Endothelial cell of umbilical vein (primary cell): ENCODE data around the gene PLA2G2D. TPM values are rescaled to one million over a fixed set of nuclear protein-coding genes. Genes with fewer than 3 reads are reported as not detected.

ENCODE experiments used
- BruUV-seq: library from RNA; stranded (reverse); fragments of 400-500 nt; replicated peaks from 2 replicates; lab custom pipeline; 2021; lab: Mats Ljungman, UMichigan
- CTCF ChIA-PET: fragments of 300-600, 350-600 bp; sonication (Branson Sonifier 250); formaldehyde crosslinking; loops from one replicate; lab custom pipeline; 2021; ENCODE audit warnings: antibody characterized with exemption, inconsistent platforms; lab: Charles Lee
- POLR2A ChIA-PET: fragments of 300-600, 350-600 bp; sonication (Branson Sonifier 250); formaldehyde crosslinking; loops from one replicate; lab custom pipeline; 2021; ENCODE audit warnings: antibody characterized with exemption, inconsistent platforms; lab: Charles Lee
- DNase-seq: peaks from one replicate; pipeline ENCODE4 v3.0.0-alpha.2; 2011; ENCODE audit warnings: low read depth, low spot score
- FAIRE-seq: peaks from 2 replicates; lab custom pipeline; 2011; peaks lifted over from hg19 to GRCh38; lab: Jason Lieb, UNC
- H2AFZ ChIP-seq: 2 replicates; pipeline ENCODE4 v1.6.0; 2012; ENCODE audit warnings: low read depth, low read length, control low read depth, inconsistent platforms
- H3K27ac ChIP-seq: 2 replicates; pipeline ENCODE4 v1.5.1; 2011; ENCODE audit warnings: low read depth, mild to moderate bottlenecking, control low read depth, low read length, moderate library complexity; ENCODE audit not compliant: insufficient read depth
- H3K27me3 ChIP-seq, 2 experiments: 2 replicates each; pipeline versions ENCODE4 v1.6.0 to v1.6.1; 2011; ENCODE audit warnings: low read length in 2 of 2, mixed read lengths in 1 of 2; ENCODE audit not compliant: control insufficient read depth in 2 of 2, insufficient read depth in 2 of 2
- H3K36me3 ChIP-seq, 2 experiments: 2 replicates in 1 of 2; 3 replicates in 1 of 2; pipeline ENCODE4 v1.5.1; 2011; ENCODE audit warnings: low read length in 2 of 2, mild to moderate bottlenecking in 1 of 2, moderate library complexity in 1 of 2; ENCODE audit not compliant: control insufficient read depth in 2 of 2, insufficient read depth in 2 of 2; ENCODE audit errors: extremely low read depth in 1 of 2
- H3K4me1 ChIP-seq: 3 replicates; pipeline ENCODE4 v1.5.1; 2011; ENCODE audit warnings: mild to moderate bottlenecking, low read length; ENCODE audit not compliant: control insufficient read depth, insufficient read depth; ENCODE audit errors: extremely low read depth
- H3K4me2 ChIP-seq: 2 replicates; pipeline ENCODE4 v1.6.1; 2011; ENCODE audit warnings: low read length, control low read depth, mixed read lengths; ENCODE audit not compliant: insufficient read depth
- H3K4me3 ChIP-seq, 3 experiments: fragments of 200-600 bp in 1 of 3; sonication (generic), shearing (Covaris generic) in 1 of 3; replicated peaks in 1 of 3; 2 replicates each; pipeline ENCODE4 v1.5.1; 2011 to 2016; ENCODE audit warnings: control low read depth in 3 of 3, low read length in 3 of 3, mild to moderate bottlenecking in 2 of 3, inconsistent platforms in 1 of 3, low read depth in 1 of 3, moderate library complexity in 1 of 3; ENCODE audit not compliant: insufficient read depth in 1 of 3
- H3K79me2 ChIP-seq: 2 replicates; pipeline ENCODE4 v1.6.0; 2012; ENCODE audit warnings: low read length, inconsistent platforms; ENCODE audit not compliant: control insufficient read depth, insufficient read depth
- H3K9ac ChIP-seq: replicated peaks from 2 replicates; pipeline ENCODE3; 2011; ENCODE audit warnings: low read length, control low read depth; ENCODE audit not compliant: insufficient read depth; ENCODE audit errors: extremely low read depth
- H3K9me1 ChIP-seq: replicated peaks from 3 replicates; pipeline ENCODE4 v1.6.0; 2011; ENCODE audit warnings: mild to moderate bottlenecking, low read length; ENCODE audit not compliant: control insufficient read depth, insufficient read depth; ENCODE audit errors: extremely low read depth
- H3K9me3 ChIP-seq: replicated peaks from 2 replicates; pipeline ENCODE4 v1.5.1; 2012; ENCODE audit warnings: low read length, inconsistent platforms; ENCODE audit not compliant: control insufficient read depth, insufficient read depth
- H4K20me1 ChIP-seq: replicated peaks from 2 replicates; pipeline ENCODE3; 2011; ENCODE audit warnings: mild to moderate bottlenecking, low read length; ENCODE audit not compliant: control insufficient read depth, insufficient read depth; ENCODE audit errors: extremely low read depth
- EZH2 ChIP-seq: IDR thresholded peaks from 2 replicates; pipeline ENCODE4 v1.6.1; 2012; ENCODE audit warnings: borderline replicate concordance, low read depth, mild to moderate bottlenecking, moderate library complexity, low read length, inconsistent platforms; ENCODE audit not compliant: severe bottlenecking
- FOS ChIP-seq: IDR thresholded peaks from 2 replicates; pipeline ENCODE4 v1.6.1; 2011; ENCODE audit warnings: mild to moderate bottlenecking, low read length, moderate library complexity, borderline replicate concordance; ENCODE audit not compliant: insufficient read depth
- GATA2 ChIP-seq: IDR thresholded peaks from 2 replicates; pipeline ENCODE4 v1.7.0; 2011; ENCODE audit warnings: low read depth, mild to moderate bottlenecking, moderate library complexity, mixed read lengths, low read length; ENCODE audit not compliant: insufficient read length, insufficient read depth
- JUN ChIP-seq: IDR thresholded peaks from 2 replicates; pipeline ENCODE4 v1.6.1; 2011; ENCODE audit warnings: borderline replicate concordance, low read depth; ENCODE audit not compliant: insufficient read length, insufficient read depth
- MYC ChIP-seq: IDR thresholded peaks from one replicate; pipeline ENCODE4 v1.6.1; 2011; ENCODE audit warnings: mild to moderate bottlenecking, low read depth, low read length
- POLR2A ChIP-seq: IDR thresholded peaks from 2 replicates; pipeline ENCODE4 v1.6.1; 2012; ENCODE audit warnings: low read depth, mild to moderate bottlenecking, control low read depth, low read length
- dilution Hi-C: fragments of 300-500 bp; cut with MboI; formaldehyde crosslinking; loops from one replicate; pipeline ENCODE4 v1.15.0; 2019; ENCODE audit warnings: low sequenced_read_pairs; ENCODE audit not compliant: extremely low pct_ligation_motif_present
- intact Hi-C: fragments of 100-400 bp; cut with micrococcal nuclease; formaldehyde crosslinking; loops from one replicate; pipeline ENCODE4 v1.10.0; 2022
- polyA plus RNA-seq, 4 experiments: library from polyadenylated mRNA; depleted of rRNA in 3 of 4; stranded (reverse) in 3 of 4; unstranded in 1 of 4; fragments of >200 nt; gene quantifications; 2 replicates each; pipeline versions ENCODE4 v1.2.1 to v1.2.3, GENCODE V29; 2011 to 2012; ENCODE audit warnings: missing spikeins in 1 of 4
- total RNA-seq: library from RNA; stranded (reverse); gene quantifications from 2 replicates; pipeline ENCODE4 v1.2.3, GENCODE V29; 2021
- TF ChIP-seq, protein P1 (sequence below), 2 donors: IDR thresholded peaks; 1 replicate in 1 of 2; 2 replicates in 1 of 2; pipeline ENCODE4 v1.5.1; 2011; ENCODE audit warnings: low read length in 2 of 2, mild to moderate bottlenecking in 2 of 2, moderate library complexity in 2 of 2, control low read depth in 1 of 2, inconsistent platforms in 1 of 2, low read depth in 1 of 2; ENCODE audit not compliant: insufficient read depth in 1 of 2; ENCODE audit errors: extremely low read depth in 1 of 2

Gene PLA2G2D
- total and polyA plus RNA-seq, 2 donors (not counting 3 experiments of a cell fraction or from before 2014, with no cell fraction given), result not detected

DNA sequence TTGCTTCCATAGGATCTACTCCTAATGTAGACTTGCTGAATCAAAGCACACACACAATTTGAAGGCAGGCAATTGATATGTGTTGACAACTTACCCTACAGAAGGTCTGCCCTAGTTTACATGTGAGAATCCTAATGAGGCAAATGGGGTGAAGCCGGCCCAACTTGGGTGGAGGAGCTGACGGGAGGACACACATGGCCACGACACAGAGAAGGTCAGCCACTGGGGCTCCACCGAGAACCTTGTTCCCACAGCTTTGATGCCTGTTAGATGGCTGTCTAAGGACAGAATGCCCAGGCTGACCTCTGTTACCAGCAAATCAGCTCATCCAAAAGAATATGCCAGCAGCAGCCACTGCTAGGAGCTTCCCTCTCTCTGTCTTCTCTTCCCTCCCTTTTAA, 1.5 kb upstream of the PLA2G2D start:
- ChIA-PET POLR2A (no interaction called here), CTCF (interaction anchor here (1.1 kb wide), 1 partner anchor 10 kb away, joined by 3 read pairs; no protein-coding TSS in a partner anchor)
- DNase-seq (no peak), FAIRE-seq (no peak)
- Histone ChIP-seq H3K79me2 (no peaks in the 10 kb centered on the region), H3K4me2 (no peak overlapping the region), H3K4me1 (no peaks in the 10 kb centered on the region), H4K20me1 (no peaks in the 10 kb centered on the region), H3K36me3 (no peaks in the 10 kb centered on the region), H3K9ac (no peak overlapping the region), H3K27ac (no peak overlapping the region), H3K9me3 (no peaks in the 10 kb centered on the region), H3K27me3 (peaks cover 1 to 3% of the 10 kb centered on the region in 2 experiments), H3K9me1 (no peaks in the 10 kb centered on the region), H2AFZ (no peak overlapping the region), H3K4me3 (no peak overlapping the region)
- dilution Hi-C loops (no loop called here), intact Hi-C loops (no loop called here)
- TF ChIP-seq JUN (no peak), MYC (no peak), GATA2 (no peak), FOS (no peak), EZH2 (no peak), POLR2A (no peak)
- TF ChIP-seq, protein P1, sequence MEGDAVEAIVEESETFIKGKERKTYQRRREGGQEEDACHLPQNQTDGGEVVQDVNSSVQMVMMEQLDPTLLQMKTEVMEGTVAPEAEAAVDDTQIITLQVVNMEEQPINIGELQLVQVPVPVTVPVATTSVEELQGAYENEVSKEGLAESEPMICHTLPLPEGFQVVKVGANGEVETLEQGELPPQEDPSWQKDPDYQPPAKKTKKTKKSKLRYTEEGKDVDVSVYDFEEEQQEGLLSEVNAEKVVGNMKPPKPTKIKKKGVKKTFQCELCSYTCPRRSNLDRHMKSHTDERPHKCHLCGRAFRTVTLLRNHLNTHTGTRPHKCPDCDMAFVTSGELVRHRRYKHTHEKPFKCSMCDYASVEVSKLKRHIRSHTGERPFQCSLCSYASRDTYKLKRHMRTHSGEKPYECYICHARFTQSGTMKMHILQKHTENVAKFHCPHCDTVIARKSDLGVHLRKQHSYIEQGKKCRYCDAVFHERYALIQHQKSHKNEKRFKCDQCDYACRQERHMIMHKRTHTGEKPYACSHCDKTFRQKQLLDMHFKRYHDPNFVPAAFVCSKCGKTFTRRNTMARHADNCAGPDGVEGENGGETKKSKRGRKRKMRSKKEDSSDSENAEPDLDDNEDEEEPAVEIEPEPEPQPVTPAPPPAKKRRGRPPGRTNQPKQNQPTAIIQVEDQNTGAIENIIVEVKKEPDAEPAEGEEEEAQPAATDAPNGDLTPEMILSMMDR (IDR thresholded peaks at IDR 0.05; ENCODE audit: extremely low read depth in 1 of 2, insufficient read depth in 1 of 2, low read depth in 1 of 2, low read length in 2 of 2), result no peak
- no TSS peak for BruUV-seq
